ENCODE measurements around the gene COL6A2.

COL6A2 gene

GRCh38 chr21:46178961-46179360, 81.0 kb downstream of the COL6A2 start:
- DNase-seq = no peak

Data from activated T-cell treated with anti-CD3 and anti-CD28 coated beads, Interleukin-2, amount 50 U/mL, for 48 hours (primary cell).